ENCODE results near the gene DIPK1B.

The DIPK1B gene

DNA sequence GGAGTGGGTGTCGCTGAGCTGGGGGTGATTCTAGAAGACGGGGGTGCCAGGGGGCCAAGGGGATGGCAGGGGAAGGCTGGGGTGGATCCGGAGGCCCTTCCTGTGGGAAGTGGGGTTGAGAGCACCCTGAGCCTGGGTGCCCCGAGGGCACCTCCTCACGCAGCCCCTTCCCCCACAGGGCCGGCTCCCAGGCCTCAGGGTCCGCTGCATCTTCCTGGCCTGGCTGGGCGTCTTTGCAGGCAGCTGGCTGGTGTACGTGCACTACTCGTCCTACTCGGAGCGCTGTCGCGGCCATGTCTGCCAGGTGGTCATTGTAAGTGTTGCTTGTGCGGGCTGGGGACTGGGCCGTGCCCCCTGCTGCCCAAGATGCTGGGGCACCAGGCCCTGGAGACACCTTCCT, 5.0 kb downstream of the DIPK1B start:
- Histone ChIP-seq H3K79me2 (ENCODE audit: control insufficient read depth, low read length) (no peaks in the 10 kb centered on the region), H3F3A (ENCODE audit: control insufficient read depth, insufficient read depth) (peaks cover 11% of the 10 kb centered on the region), H4K20me1 (ENCODE audit: control insufficient read depth, insufficient read depth, low read depth, low read length) (no peaks in the 10 kb centered on the region), H3K4me2 (ENCODE audit: low read length) (no peak overlapping the region), H3K36me3 (ENCODE audit: control insufficient read depth, low read length) (peaks cover 8% of the 10 kb centered on the region; the same call in 1 of the 2 replicates), H3K27ac (ENCODE audit: low read depth, low read length) (no peak overlapping the region), H3K27me3 (ENCODE audit: control insufficient read depth, low read length) (peaks cover 11% of the 10 kb centered on the region), H3K9me3 (ENCODE audit: control insufficient read depth, insufficient read depth, low read length) (no peaks in the 10 kb centered on the region), H3K9me2 (replicated peaks; ENCODE audit: control insufficient read depth, low read length) (no peaks in the 10 kb centered on the region), H3K4me3 (ENCODE audit: low read length) (no peak overlapping the region), H3K4me1 (ENCODE audit: control insufficient read depth, low read length) (peaks cover 47% of the 10 kb centered on the region)
- no peak for TF ChIP-seq EZH2phosphoT487 (IDR thresholded peaks at IDR 0.05; ENCODE audit: borderline replicate concordance, low read length)
- TF ChIP-seq, protein P1, sequence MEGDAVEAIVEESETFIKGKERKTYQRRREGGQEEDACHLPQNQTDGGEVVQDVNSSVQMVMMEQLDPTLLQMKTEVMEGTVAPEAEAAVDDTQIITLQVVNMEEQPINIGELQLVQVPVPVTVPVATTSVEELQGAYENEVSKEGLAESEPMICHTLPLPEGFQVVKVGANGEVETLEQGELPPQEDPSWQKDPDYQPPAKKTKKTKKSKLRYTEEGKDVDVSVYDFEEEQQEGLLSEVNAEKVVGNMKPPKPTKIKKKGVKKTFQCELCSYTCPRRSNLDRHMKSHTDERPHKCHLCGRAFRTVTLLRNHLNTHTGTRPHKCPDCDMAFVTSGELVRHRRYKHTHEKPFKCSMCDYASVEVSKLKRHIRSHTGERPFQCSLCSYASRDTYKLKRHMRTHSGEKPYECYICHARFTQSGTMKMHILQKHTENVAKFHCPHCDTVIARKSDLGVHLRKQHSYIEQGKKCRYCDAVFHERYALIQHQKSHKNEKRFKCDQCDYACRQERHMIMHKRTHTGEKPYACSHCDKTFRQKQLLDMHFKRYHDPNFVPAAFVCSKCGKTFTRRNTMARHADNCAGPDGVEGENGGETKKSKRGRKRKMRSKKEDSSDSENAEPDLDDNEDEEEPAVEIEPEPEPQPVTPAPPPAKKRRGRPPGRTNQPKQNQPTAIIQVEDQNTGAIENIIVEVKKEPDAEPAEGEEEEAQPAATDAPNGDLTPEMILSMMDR (IDR thresholded peaks at IDR 0.05; ENCODE audit: low read depth, low read length, poor library complexity, severe bottlenecking) = no peak

DNA sequence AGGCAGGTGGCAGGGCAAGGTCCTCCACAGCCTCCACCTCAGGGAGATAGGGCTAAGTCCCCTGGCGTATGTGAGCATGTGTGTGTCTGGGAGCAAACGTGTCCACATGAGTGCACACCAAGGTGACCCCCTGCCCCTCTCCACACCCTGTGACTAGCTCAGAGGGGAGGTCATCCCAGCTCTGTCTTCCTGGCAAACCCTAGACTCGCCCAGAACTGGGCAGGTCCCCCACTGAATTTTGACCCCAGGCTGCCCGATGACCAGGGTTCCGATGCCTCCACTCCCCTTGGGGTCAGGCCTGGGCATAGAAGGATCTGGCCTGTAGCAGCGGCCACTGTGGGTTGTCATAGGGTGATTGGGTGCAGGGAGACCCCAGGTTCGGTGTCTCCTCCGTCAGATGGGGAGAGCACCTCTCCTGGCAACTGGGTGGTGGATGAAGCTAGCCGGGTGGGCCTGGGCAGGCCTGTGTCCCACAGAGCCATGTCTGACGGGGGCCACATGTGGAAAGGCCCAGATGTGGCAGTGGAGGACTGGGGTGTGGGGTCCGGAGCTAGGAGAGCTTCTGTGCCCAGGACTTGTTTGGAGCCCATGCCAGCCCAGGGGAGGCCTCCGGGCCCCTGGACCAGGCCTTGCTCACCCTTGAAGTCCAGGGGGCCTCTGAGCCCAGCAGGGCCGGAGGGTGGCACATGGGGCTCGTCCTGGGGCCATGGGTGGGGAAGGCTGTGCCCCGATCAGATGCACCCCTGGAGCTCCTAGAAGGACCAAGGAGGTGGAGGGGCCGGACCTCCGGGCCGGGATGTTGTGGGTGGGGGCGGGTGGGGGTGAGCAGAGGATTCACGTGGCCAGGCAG, 6.2 kb downstream of the DIPK1B start:
- H3K4me2 ChIP-seq (ENCODE audit: low read length) = peak overlapping the region; percentile 2
- no peaks in the 10 kb centered on the region for H4K20me1 ChIP-seq (ENCODE audit: control insufficient read depth, insufficient read depth, low read depth, low read length)
- H3K9me2 ChIP-seq (replicated peaks; ENCODE audit: control insufficient read depth, low read length) = no peaks in the 10 kb centered on the region
- H3K4me1 ChIP-seq (ENCODE audit: control insufficient read depth, low read length) = peaks cover 38% of the 10 kb centered on the region
- H3F3A ChIP-seq (ENCODE audit: control insufficient read depth, insufficient read depth) = peaks cover 15% of the 10 kb centered on the region
- no peak overlapping the region for H3K27ac ChIP-seq (ENCODE audit: low read depth, low read length)
- H3K9me3 ChIP-seq (ENCODE audit: control insufficient read depth, insufficient read depth, low read length) = no peaks in the 10 kb centered on the region
- TF ChIP-seq, protein P1 (IDR thresholded peaks at IDR 0.05; ENCODE audit: low read depth, low read length, poor library complexity, severe bottlenecking) = no peak
- TF ChIP-seq EZH2phosphoT487 (IDR thresholded peaks at IDR 0.05; ENCODE audit: borderline replicate concordance, low read length) = no peak
- H3K4me3 ChIP-seq (ENCODE audit: low read length) = no peak overlapping the region
- H3K27me3 ChIP-seq (ENCODE audit: control insufficient read depth, low read length) = peaks cover under 1% of the 10 kb centered on the region; the same call in 1 of the 2 replicates
- peaks cover 19% of the 10 kb centered on the region for H3K36me3 ChIP-seq (ENCODE audit: control insufficient read depth, low read length)
- no peaks in the 10 kb centered on the region for H3K79me2 ChIP-seq (ENCODE audit: control insufficient read depth, low read length)

DNA sequence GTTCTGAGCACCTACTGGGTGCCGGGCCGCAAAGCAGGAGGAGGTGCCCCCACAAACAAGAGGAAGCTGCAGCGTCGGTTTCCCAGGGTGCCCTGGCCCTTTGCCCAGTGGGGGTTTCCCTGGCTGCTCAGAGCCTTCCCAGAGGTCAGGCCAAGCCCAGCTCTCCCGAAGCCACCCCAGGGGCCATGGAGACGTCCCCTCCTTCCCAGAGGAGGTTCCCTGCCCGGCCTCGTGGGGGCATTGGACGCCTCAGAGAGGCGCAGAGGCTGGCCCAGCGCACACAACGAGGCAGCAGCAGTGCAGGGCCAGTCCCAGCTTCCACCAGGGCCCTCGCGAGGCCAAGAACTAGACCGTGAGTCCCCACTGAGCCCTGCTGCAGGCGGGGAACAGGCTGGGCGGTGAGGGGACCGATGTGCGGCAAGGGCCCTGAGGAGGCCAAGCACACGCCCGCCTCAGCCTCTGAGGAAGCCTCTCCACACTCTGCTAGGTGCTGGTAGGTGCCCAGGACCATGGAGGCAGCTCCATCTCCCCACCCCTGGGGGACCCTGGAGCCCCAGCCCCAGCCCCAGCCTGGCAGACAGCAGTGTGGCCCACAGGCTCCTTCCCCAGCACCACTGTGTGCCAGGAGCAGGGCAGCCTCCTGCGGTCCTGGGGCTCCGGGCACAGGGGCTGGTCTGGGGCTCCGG, 7.0 kb downstream of the DIPK1B start:
- no peaks in the 10 kb centered on the region for H3K9me2 ChIP-seq (replicated peaks; ENCODE audit: control insufficient read depth, low read length)
- no peak overlapping the region; the same call in 1 of the 2 replicates for H3K27ac ChIP-seq (ENCODE audit: low read depth, low read length)
- H3K4me1 ChIP-seq (ENCODE audit: control insufficient read depth, low read length) = peaks cover 31% of the 10 kb centered on the region
- no peaks in the 10 kb centered on the region for H3K9me3 ChIP-seq (ENCODE audit: control insufficient read depth, insufficient read depth, low read length)
- H3K4me2 ChIP-seq (ENCODE audit: low read length) = peak overlapping the region; percentile 59
- H3K4me3 ChIP-seq (ENCODE audit: low read length) = 0 out of 2 replicates have a peak overlapping the region, but pooled peaks have one; percentile 34
- H3K36me3 ChIP-seq (ENCODE audit: control insufficient read depth, low read length) = peaks cover 27% of the 10 kb centered on the region
- no peaks in the 10 kb centered on the region for H3K27me3 ChIP-seq (ENCODE audit: control insufficient read depth, low read length)
- H4K20me1 ChIP-seq (ENCODE audit: control insufficient read depth, insufficient read depth, low read depth, low read length) = no peaks in the 10 kb centered on the region
- peaks cover 22% of the 10 kb centered on the region for H3F3A ChIP-seq (ENCODE audit: control insufficient read depth, insufficient read depth)
- TF ChIP-seq, protein P1 (IDR thresholded peaks at IDR 0.05; ENCODE audit: low read depth, low read length, poor library complexity, severe bottlenecking) = no peak
- TF ChIP-seq EZH2phosphoT487 (IDR thresholded peaks at IDR 0.05; ENCODE audit: borderline replicate concordance, low read length) = no peak
- H3K79me2 ChIP-seq (ENCODE audit: control insufficient read depth, low read length) = no peaks in the 10 kb centered on the region
